ENCODE data around the gene ARL8A.

GRCh38 chr1:202133496-202133895, 11.0 kb downstream of the ARL8A start:
- no peak for TF ChIP-seq REST (IDR thresholded peaks at IDR 0.05; ENCODE audit: insufficient read depth in 1 of 2, low read depth in 2 of 2, low read length in 2 of 2)
- TF ChIP-seq TAF1 (IDR thresholded peaks at IDR 0.05; ENCODE audit: borderline replicate concordance, insufficient read depth, low read length), result no peak
- TF ChIP-seq POLR2AphosphoS5 (IDR thresholded peaks at IDR 0.05; ENCODE audit: low read depth, low read length), result no peak
- TF ChIP-seq SIN3A (IDR thresholded peaks at IDR 0.05; ENCODE audit: borderline replicate concordance, insufficient read depth, low read length), result no peak

Measured in PFSK-1 (cell line).